Naive thymus-derived CD8-positive, alpha-beta T cell (primary cell): Measurements from ENCODE around the gene MTRR. TPM values are rescaled to one million over a fixed set of nuclear protein-coding genes. Genes with fewer than 3 reads are reported as not detected.

ENCODE experiments used
- ATAC-seq, 2 donors: fragments of 150-1000 bp; cut with Tn5 transposase in 1 of 2; sonication (Bioruptor Pico), chemical (Tn5 transposase) in 1 of 2; 1 replicate in 1 of 2; 2 replicates in 1 of 2; pipeline ENCODE4 v1.10.0; 2021; ENCODE audit warnings: mild to moderate bottlenecking in 2 of 2, moderate library complexity in 2 of 2
- POLR2A ChIA-PET: fragments of 350-600 bp; sonication (Branson Sonifier 250); formaldehyde crosslinking; loops from one replicate; lab custom pipeline; 2021; ENCODE audit warnings: antibody characterized with exemption; lab: Charles Lee
- DNase-seq, 10 donors: peaks; one replicate each; pipeline versions ENCODE4 v3.0.0 to v3.0.0-alpha.2; 2020 to 2022
- H3K27ac Mint-ChIP-seq, 10 donors: one replicate each; pipeline ENCODE4 v1.8.0; 2020 to 2022; ENCODE audit warnings: mild to moderate bottlenecking in 10 of 10, mixed read lengths in 10 of 10, moderate library complexity in 4 of 10, inconsistent platforms in 1 of 10
- H3K27me3 Mint-ChIP-seq, 5 donors: one replicate each; pipeline ENCODE4 v1.8.0; 2021 to 2022; ENCODE audit warnings: mixed read lengths in 5 of 5
- H3K36me3 Mint-ChIP-seq, 3 donors: one replicate each; pipeline ENCODE4 v1.8.0; 2020 to 2022; ENCODE audit warnings: mixed read lengths in 3 of 3, mild to moderate bottlenecking in 2 of 3, inconsistent platforms in 1 of 3
- H3K4me1 Mint-ChIP-seq, 4 donors: one replicate each; pipeline ENCODE4 v1.8.0; 2021 to 2022; ENCODE audit warnings: mixed read lengths in 4 of 4
- H3K4me3 Mint-ChIP-seq, 10 donors: one replicate each; pipeline ENCODE4 v1.8.0; 2020 to 2022; ENCODE audit warnings: mild to moderate bottlenecking in 10 of 10, mixed read lengths in 10 of 10, moderate library complexity in 6 of 10, inconsistent platforms in 1 of 10
- H3K9me3 Mint-ChIP-seq, 9 donors: one replicate each; pipeline ENCODE4 v1.8.0; 2020 to 2022; ENCODE audit warnings: mixed read lengths in 9 of 9, mild to moderate bottlenecking in 3 of 9, inconsistent platforms in 1 of 9, moderate library complexity in 1 of 9
- polyA plus RNA-seq, 3 donors: library from polyadenylated mRNA; unstranded; fragments of 300-500 nt; fragmentation: Illumina TruSeq; gene quantifications; one replicate each; pipeline ENCODE4 v1.2.3, GENCODE V29; 2021
- total RNA-seq, 8 experiments: library from RNA in 2 of 8; stranded (reverse) in 2 of 8; gene quantifications; one replicate each; pipeline ENCODE4 v1.2.3 and lab custom pipeline; 2021 to 2026

The MTRR gene
- 10 to 100 TPM; 54.1 to 63.9 TPM for total RNA-seq
- polyA plus RNA-seq = 10 to 100 TPM; 26.1 to 33.3 (median 32.5) TPM
- 43.4 to 82.4 (median 48.4) reads per million in 6 experiments for total RNA-seq (lab: John Stamatoyannopoulos, UW)

DNA sequence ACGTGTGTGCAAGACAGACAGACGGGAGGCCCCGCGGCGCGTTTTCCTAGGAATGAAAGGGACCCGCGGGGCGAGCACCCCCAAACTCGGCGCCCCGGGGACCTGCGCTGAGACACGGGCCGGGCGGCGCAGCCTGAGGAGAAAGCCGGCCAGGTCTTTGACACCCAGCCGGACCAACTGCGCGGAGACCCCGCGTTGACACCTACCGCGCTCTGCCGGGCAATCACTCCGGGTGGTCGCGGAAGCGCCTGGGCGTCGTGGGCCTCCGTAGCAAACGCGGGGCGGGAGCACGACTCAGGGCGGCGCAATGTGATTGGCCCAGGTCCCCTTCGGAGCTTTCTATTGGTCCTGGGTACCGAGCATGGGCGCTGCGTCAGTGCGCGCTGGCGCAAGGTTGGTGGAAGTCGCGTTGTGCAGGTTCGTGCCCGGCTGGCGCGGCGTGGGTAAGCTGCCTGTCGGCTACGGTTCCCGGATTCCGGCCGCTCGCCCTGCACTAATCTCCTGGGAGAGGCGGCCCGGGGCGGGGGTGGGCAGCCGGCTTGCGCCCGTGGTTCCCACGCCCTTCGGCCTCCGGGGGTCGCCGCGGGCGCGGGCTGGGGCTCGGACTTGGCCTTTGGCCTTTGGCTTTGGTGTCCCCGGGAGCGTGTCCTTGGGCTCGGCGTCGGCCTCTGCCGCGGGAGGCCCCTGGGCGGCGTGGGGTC, at the start of gene MTRR, which contains the start of gene FASTKD3:
TSS of gene MTRR (plus strand) at position 376 of the 701 bp plus-strand sequence. CDS start 1,647 bp downstream, outside the sequence.
TSS of gene FASTKD3 (minus strand) at position 259 of the 701 bp plus-strand sequence. CDS start 948 bp downstream, outside the sequence.
- DNase-seq (peak; percentile 81 to 92 (median 88)), ATAC-seq (peak; percentile 99)
- POLR2A ChIA-PET = interaction anchor here (1.1 to 1.5 kb wide), 3 partner anchors 11 to 1236 kb away, joined by 3 to 4 read pairs (median 4); partner anchors contain the start of genes NSUN2 and SRD5A1

DNA sequence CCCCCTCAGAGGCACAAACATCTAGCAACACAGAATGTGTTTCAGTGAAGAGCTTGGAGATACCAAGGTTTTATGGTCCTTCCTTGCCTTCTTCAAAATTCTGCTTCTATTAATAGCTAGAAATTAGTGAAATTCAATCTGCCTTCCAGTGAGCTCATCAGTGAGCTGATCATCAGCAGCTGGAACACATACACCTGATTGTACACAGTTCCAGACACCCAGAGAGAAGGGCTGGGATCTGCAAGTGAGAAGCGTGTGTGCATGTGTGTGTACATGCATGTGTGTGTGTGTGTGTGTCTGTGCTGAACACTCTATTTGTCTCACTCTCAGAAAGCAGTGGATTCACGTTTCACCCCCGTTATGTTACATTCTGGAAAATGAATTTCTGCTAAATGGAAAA, 46.5 kb upstream of the MTRR start:
- Mint-ChIP-seq H3K9me3 (peaks cover 0 to 2% (median 0%) of the 10 kb centered on the region in 9 donors), H3K27me3 (peaks cover 10 to 42% (median 19%) of the 10 kb centered on the region in 5 donors)
- POLR2A ChIA-PET = no interaction called here

More for the DNA sequence above, at the start of gene MTRR, which contains the start of gene FASTKD3:
- H3K27me3 Mint-ChIP-seq = no peaks in the 10 kb centered on the region
- H3K9me3 Mint-ChIP-seq = no peaks in the 10 kb centered on the region
- peak within 1 kb of the TSS; percentile 89 to 100 (median 96) for H3K4me3 Mint-ChIP-seq
- peak within 1 kb of the TSS; percentile 82 to 97 (median 94) for H3K27ac Mint-ChIP-seq
- peaks cover 4 to 35% (median 5%) of the 10 kb centered on the region in 3 donors for H3K36me3 Mint-ChIP-seq
- peaks cover 40 to 76% (median 74%) of the 10 kb centered on the region in 4 donors for H3K4me1 Mint-ChIP-seq

DNA sequence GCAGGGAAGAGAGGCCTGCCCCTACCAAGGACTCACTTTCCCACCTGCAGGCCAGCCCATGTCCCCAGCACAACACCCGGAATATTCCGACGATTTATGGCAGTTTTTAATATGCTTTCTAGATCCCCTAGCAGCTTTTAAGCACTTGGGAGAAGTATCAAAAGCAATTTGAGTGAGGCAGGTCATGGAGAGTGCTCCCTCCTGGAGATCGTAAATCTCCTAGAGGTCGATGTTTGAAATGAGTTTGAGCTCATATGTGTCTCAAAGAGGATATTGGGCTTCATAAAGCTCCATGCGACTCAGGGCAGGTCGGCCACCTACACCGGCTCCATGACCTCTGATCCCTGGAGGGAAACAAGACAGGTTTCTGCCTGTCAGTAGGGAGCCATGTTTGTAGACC, 45.4 kb upstream of the MTRR start:
- Mint-ChIP-seq H3K27ac (no peak overlapping the region), H3K4me1 (peaks cover 0 to 2% (median 0%) of the 10 kb centered on the region in 4 donors), H3K27me3 (peaks cover 10 to 42% (median 19%) of the 10 kb centered on the region in 5 donors), H3K36me3 (no peaks in the 10 kb centered on the region), H3K9me3 (peaks cover 0 to 2% (median 0%) of the 10 kb centered on the region in 9 donors), H3K4me3 (no peak overlapping the region)
- DNase-seq = no peak
- no peak for ATAC-seq
- POLR2A ChIA-PET = no interaction called here

More for the DNA sequence above, 46.5 kb upstream of the MTRR start:
- no peak for DNase-seq
- ATAC-seq = no peak
- H3K4me3 Mint-ChIP-seq = no peak overlapping the region
- no peaks in the 10 kb centered on the region for H3K36me3 Mint-ChIP-seq
- H3K4me1 Mint-ChIP-seq = peaks cover 0 to 2% (median 0%) of the 10 kb centered on the region in 4 donors
- no peak overlapping the region for H3K27ac Mint-ChIP-seq

DNA sequence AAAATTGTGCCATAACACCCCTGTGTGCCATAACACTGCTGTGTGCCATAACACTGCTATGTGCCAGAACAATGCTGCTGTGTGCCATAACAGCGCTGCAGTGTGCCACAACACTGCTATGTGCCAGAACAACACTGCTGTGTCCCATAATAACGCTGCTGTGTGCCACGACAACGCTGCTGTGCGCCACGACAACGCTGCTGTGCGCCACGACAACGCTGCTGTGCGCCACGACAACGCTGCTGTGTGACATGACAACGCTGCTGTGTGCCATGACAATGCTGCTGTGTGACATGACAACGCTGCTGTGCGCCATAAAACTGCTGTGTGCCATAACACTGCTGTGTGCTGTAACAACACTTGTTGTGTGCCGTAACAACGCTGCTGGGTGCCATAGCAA, 44.0 kb upstream of the MTRR start:
- Mint-ChIP-seq H3K36me3 (no peaks in the 10 kb centered on the region), H3K27ac (no peak overlapping the region), H3K4me3 (no peak overlapping the region), H3K27me3 (peaks cover 7 to 31% (median 19%) of the 10 kb centered on the region in 5 donors), H3K4me1 (peaks cover 0 to 2% (median 0%) of the 10 kb centered on the region in 4 donors), H3K9me3 (peaks cover 0 to 2% (median 0%) of the 10 kb centered on the region in 9 donors)
- ATAC-seq (no peak), DNase-seq (no peak)
- POLR2A ChIA-PET = no interaction called here

DNA sequence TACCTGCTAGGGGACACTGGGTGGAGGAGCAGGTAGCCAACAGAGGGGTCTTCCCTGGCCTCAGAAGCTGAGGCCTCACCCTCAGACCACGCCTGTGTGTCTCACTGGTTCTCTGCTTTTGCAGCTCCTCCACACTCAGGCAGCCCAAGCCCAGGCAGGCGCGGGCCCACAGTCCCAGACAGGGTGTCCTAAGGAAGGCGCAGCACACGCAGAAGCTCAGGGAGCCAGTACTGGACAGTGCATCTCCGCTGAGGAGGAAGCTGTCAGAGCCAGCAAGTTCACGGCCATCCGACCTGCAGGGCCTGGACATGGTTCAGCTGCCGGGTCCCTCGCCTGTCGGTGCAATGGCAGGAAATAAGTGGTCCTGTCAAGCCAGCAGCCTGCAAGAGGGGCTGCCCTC, 43.3 kb upstream of the MTRR start:
- DNase-seq = no peak
- Mint-ChIP-seq H3K27ac (no peak overlapping the region), H3K4me3 (no peak overlapping the region), H3K36me3 (no peaks in the 10 kb centered on the region), H3K4me1 (peaks cover 0 to 2% (median 0%) of the 10 kb centered on the region in 4 donors), H3K9me3 (peaks cover 0 to 2% (median 0%) of the 10 kb centered on the region in 9 donors), H3K27me3 (peaks cover 7 to 30% (median 19%) of the 10 kb centered on the region in 5 donors)
- no peak for ATAC-seq
- POLR2A ChIA-PET = no interaction called here

DNA sequence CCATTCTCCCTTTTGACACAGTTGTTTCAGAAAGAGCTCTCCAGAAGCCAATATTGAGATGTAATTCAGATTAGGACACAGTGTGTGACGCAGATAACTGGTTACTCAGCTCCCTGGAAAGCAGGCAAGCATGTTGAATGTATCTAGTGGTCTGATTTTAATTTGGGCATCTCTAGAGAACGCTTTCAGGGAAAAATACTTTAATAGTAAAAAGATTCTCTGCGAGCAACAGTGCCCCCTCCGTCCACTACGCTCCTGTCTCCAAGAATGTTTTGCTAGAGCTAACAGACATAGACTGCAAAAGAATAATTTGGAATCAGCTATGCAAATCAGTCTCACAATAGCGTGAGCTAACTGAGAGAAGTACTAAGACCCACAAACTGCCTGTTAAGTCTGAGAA, 41.3 kb upstream of the MTRR start:
- H3K4me1 Mint-ChIP-seq = no peaks in the 10 kb centered on the region
- DNase-seq (no peak), ATAC-seq (no peak)
- no peaks in the 10 kb centered on the region for H3K9me3 Mint-ChIP-seq
- H3K27me3 Mint-ChIP-seq = peaks cover 2 to 30% (median 10%) of the 10 kb centered on the region in 5 donors
- no peak overlapping the region for H3K27ac Mint-ChIP-seq
- POLR2A ChIA-PET = no interaction called here
- no peaks in the 10 kb centered on the region for H3K36me3 Mint-ChIP-seq
- no peak overlapping the region for H3K4me3 Mint-ChIP-seq

DNA sequence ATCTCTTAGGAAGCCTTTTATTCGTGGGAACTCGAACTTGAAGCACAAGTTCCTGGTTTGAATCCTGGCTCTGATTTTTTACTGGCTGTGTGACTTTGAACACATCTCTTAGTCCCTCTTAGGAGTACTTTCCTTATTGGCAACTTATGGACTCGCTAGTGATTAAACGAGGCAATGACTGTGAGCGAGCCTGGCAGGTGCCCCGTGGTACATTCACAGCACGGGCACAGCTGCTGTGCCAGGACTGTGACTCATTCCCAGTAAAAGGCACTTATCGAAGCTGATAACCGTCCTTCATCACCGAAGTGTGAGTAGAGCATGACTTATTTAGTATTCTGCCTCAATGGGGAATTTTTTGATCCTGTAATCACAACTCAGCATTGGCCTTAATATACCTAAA, 40.7 kb upstream of the MTRR start:
- no peak for ATAC-seq
- no peak for DNase-seq
- Mint-ChIP-seq H3K4me1 (no peaks in the 10 kb centered on the region), H3K36me3 (no peaks in the 10 kb centered on the region), H3K27ac (peak overlapping the region in 1 of 10 donors; percentile 6), H3K27me3 (peaks cover 2 to 27% (median 7%) of the 10 kb centered on the region in 5 donors), H3K9me3 (no peaks in the 10 kb centered on the region), H3K4me3 (no peak overlapping the region)
- POLR2A ChIA-PET = no interaction called here

DNA sequence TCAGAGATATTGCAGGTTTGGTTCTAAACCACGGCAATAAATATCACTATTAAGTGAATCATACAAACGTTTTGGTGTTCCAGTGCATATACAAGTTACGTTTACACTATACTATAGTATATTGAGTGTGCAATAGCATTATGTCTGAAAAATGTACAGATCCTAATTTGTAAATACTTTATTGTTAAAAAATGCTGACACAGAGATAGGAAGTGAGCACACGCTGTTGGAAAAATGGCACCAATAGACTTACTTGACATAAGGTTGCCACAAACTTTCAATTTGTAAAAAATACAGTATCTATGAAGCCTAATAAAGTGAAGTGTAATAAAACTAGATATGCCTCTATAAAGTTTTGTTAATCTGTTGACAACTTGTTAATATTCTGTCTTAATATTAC, 34.0 kb upstream of the MTRR start:
- H3K27ac Mint-ChIP-seq = no peak overlapping the region
- H3K9me3 Mint-ChIP-seq = peaks cover 0 to 2% (median 0%) of the 10 kb centered on the region in 9 donors
- no peaks in the 10 kb centered on the region for H3K36me3 Mint-ChIP-seq
- POLR2A ChIA-PET = no interaction called here
- no peak for ATAC-seq
- H3K4me3 Mint-ChIP-seq = no peak overlapping the region
- peaks cover 3 to 18% (median 13%) of the 10 kb centered on the region in 5 donors for H3K27me3 Mint-ChIP-seq
- H3K4me1 Mint-ChIP-seq = no peaks in the 10 kb centered on the region
- DNase-seq = no peak

DNA sequence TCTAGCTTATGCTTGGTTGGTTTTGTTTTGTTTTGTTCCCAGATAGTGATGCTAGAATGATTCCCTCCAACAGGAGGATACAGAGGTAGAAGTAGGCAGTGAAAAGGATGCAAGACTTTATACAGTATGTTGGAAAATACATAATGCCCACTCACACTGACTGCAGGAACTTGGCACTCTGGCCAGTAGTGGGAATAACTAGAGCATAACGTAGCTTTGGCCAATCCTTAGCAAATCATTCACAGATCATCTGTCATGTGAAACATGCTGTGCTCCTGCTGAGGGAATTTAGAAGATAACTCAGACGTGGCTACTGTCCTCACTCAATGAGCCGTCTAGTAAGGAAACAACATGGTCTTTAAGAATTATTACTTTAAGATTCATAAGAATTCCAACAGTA, 31.5 kb upstream of the MTRR start:
- H3K9me3 Mint-ChIP-seq = peaks cover 0 to 3% (median 0%) of the 10 kb centered on the region in 9 donors
- no peak overlapping the region for H3K4me3 Mint-ChIP-seq
- POLR2A ChIA-PET = no interaction called here
- ATAC-seq (no peak), DNase-seq (no peak)
- H3K4me1 Mint-ChIP-seq = no peaks in the 10 kb centered on the region
- H3K36me3 Mint-ChIP-seq = no peaks in the 10 kb centered on the region
- H3K27ac Mint-ChIP-seq = no peak overlapping the region
- H3K27me3 Mint-ChIP-seq = peaks cover 14 to 33% (median 25%) of the 10 kb centered on the region in 5 donors

DNA sequence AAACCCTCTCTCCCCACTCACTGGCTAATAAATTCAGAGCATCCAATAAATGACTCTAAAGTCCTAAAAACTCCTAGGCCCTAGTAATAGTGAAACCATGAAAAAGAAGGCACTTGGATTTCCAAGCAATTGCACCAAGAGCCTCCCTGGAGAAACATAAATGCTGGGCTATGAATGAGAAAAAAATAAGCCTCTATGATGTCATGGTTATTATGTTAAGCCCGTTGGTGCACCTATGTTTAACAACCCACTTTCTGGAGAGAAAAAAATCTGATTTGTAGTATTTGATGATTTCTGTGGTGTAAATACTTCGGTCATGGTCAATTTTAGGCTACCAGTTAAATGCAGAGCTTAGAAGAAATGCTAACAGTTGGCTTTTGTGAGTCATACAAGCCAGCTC, 26.4 kb upstream of the MTRR start:
- ATAC-seq = no peak
- Mint-ChIP-seq H3K27ac (no peak overlapping the region), H3K4me3 (no peak overlapping the region), H3K36me3 (no peaks in the 10 kb centered on the region), H3K9me3 (peaks cover 0 to 3% (median 0%) of the 10 kb centered on the region in 9 donors), H3K27me3 (peaks cover 16 to 78% (median 47%) of the 10 kb centered on the region in 5 donors), H3K4me1 (peaks cover 0 to 4% (median 0%) of the 10 kb centered on the region in 4 donors)
- POLR2A ChIA-PET = no interaction called here
- DNase-seq = no peak

DNA sequence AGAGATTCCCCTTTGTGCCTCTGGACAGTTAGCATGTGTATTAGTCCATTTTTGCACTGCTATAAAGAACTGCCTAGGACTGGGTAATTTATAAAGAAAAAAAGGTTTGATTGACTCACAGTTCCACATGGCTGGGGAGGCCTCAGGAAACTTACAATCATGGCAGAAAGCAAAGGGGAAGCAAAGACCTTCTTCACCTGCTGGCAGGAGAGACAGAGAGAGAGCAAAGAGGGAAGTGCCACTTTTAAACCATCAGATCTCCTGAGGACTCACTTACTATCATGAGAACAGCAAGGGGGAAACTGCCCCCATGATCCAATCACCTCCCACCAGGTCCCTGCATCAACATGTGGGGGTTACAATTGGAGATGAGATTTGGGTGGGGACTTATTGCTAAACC, 24.0 kb upstream of the MTRR start:
- peaks cover 0 to 3% (median 0%) of the 10 kb centered on the region in 9 donors for H3K9me3 Mint-ChIP-seq
- H3K4me1 Mint-ChIP-seq = peaks cover 0 to 8% (median 6%) of the 10 kb centered on the region in 4 donors
- ATAC-seq = no peak
- H3K36me3 Mint-ChIP-seq = no peaks in the 10 kb centered on the region
- DNase-seq = no peak
- peaks cover 21 to 83% (median 53%) of the 10 kb centered on the region in 5 donors for H3K27me3 Mint-ChIP-seq
- H3K27ac Mint-ChIP-seq = no peak overlapping the region
- POLR2A ChIA-PET = no interaction called here
- H3K4me3 Mint-ChIP-seq = no peak overlapping the region

DNA sequence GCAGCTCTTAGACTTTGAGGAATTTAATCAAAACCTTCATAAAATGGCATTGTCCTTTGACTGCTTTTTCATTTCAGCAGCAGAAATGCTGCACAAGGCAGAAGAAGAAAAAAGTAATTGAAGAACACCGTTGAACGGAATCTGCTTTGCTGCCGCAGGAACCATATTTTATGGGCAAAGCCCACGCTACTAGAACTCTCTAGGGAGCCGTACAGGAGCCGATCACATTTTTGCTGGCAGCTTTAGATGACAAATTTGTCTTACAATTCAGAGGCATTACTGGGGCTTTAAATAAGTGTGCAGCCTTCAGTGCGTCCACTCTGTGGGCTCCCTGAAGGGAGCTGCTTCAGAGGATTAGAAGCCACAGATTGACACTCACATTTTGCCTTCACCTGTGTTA, 23.4 kb upstream of the MTRR start:
- DNase-seq = no peak
- Mint-ChIP-seq H3K4me1 (peaks cover 0 to 10% (median 8%) of the 10 kb centered on the region in 4 donors), H3K27me3 (peaks cover 19 to 78% (median 50%) of the 10 kb centered on the region in 5 donors), H3K36me3 (no peaks in the 10 kb centered on the region), H3K4me3 (no peak overlapping the region), H3K27ac (no peak overlapping the region), H3K9me3 (peaks cover 0 to 3% (median 0%) of the 10 kb centered on the region in 9 donors)
- POLR2A ChIA-PET = no interaction called here
- no peak for ATAC-seq

DNA sequence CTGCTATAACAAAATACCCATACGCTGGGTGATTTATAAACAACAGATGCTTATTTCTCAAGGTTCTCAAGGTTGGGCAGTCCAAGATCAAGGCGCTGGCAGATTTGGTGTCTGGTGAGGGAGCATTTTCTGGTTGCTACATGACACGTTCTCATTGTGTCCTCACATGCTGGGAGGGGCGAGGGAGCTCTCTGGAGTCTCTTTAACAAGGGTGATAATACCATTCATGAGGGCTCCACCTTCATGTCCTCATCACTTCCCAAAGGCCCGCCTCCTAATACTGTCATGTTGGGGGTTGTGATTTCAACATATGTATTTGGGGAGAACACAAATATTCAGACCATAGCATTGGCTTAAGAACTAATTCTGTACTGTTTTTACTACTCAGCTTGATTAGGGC, 22.6 kb upstream of the MTRR start:
- POLR2A ChIA-PET = no interaction called here
- DNase-seq (no peak), ATAC-seq (no peak)
- Mint-ChIP-seq H3K27ac (no peak overlapping the region), H3K9me3 (no peaks in the 10 kb centered on the region), H3K4me1 (peaks cover 0 to 15% (median 11%) of the 10 kb centered on the region in 4 donors), H3K4me3 (no peak overlapping the region), H3K36me3 (no peaks in the 10 kb centered on the region), H3K27me3 (peaks cover 15 to 70% (median 46%) of the 10 kb centered on the region in 5 donors)
